Measurements from ENCODE around the gene MATN3.

DNA sequence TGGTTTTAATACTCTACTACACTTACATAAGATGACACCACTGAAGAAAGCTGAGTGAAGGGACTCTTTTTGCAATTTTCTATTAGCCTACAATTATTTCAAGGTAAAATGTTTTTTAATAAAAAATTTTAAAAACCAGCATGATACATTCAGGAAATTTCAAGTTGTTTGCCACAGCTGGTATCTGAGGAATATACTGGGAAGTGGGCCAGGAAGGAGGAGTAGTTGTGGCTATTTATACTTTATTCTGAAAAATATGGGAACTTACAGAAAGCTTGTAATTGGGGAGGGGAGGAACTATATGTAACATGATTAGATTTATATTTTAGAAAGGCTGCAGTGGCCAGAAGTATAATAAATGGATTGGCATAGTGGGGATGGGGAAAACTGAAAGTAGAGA, 63.4 kb downstream of the MATN3 start:
- TF ChIP-seq, protein P1, sequence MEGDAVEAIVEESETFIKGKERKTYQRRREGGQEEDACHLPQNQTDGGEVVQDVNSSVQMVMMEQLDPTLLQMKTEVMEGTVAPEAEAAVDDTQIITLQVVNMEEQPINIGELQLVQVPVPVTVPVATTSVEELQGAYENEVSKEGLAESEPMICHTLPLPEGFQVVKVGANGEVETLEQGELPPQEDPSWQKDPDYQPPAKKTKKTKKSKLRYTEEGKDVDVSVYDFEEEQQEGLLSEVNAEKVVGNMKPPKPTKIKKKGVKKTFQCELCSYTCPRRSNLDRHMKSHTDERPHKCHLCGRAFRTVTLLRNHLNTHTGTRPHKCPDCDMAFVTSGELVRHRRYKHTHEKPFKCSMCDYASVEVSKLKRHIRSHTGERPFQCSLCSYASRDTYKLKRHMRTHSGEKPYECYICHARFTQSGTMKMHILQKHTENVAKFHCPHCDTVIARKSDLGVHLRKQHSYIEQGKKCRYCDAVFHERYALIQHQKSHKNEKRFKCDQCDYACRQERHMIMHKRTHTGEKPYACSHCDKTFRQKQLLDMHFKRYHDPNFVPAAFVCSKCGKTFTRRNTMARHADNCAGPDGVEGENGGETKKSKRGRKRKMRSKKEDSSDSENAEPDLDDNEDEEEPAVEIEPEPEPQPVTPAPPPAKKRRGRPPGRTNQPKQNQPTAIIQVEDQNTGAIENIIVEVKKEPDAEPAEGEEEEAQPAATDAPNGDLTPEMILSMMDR (conservative IDR thresholded peaks at IDR 0.05), result no peak
- TF ChIP-seq ZFX (IDR thresholded peaks at IDR 0.05), result no peak
